ENCODE data around the gene ZNF888. TPM values are rescaled to one million over a fixed set of nuclear protein-coding genes. Genes with fewer than 3 reads are reported as not detected.

The ZNF888 gene
- total RNA-seq, 2 experiments from 2014 or later: 8.5 to 9.0 TPM

- H3K79me2 ChIP-seq (ENCODE audit: insufficient read depth, low read depth, low read length): no peaks in the 10 kb centered on the region
- no peak overlapping the region for H3K4me2 ChIP-seq (ENCODE audit: low read length)
- H3K4me3 ChIP-seq (ENCODE audit: low read depth, low read length, poor library complexity, severe bottlenecking): no peak overlapping the region
- H3K36me3 ChIP-seq (ENCODE audit: insufficient read depth, low read length): peaks cover 57% of the 10 kb centered on the region
- no peak for DNase-seq (ENCODE audit: low spot score)
- CTCF ChIA-PET (ENCODE audit: unreplicated experiment): no interaction called here
- H4K20me1 ChIP-seq (ENCODE audit: insufficient read depth, low read length): no peaks in the 10 kb centered on the region
- no peak for TF ChIP-seq CTCF (conservative IDR thresholded peaks at IDR 0.05; ENCODE audit: low read length)
- no peak for TF ChIP-seq EZH2phosphoT487 (IDR thresholded peaks at IDR 0.05; ENCODE audit: borderline replicate concordance, low read depth, low read length)
- POLR2A ChIA-PET: interaction anchor here (0.6 kb wide), 1 partner anchor 268 kb away, joined by 3 read pairs; no protein-coding TSS in a partner anchor
- no peaks in the 10 kb centered on the region for H3K4me1 ChIP-seq (ENCODE audit: insufficient read depth, low read length, poor library complexity, severe bottlenecking)
- H3K9me3 ChIP-seq (ENCODE audit: low read length): peaks cover 38% of the 10 kb centered on the region; the same call in 1 of the 2 replicates
- H3K27ac ChIP-seq (ENCODE audit: low read depth, low read length, poor library complexity, severe bottlenecking): no peak overlapping the region
- H3K9me2 ChIP-seq (ENCODE audit: insufficient read depth, low read length): no peaks in the 10 kb centered on the region
- intact Hi-C loops (cut with micrococcal nuclease; ENCODE audit: unreplicated experiment): no loop called here
- no peak overlapping the region for H2AFZ ChIP-seq (ENCODE audit: low read length)
- BruUV-seq (replicated peaks): no TSS peak
Observed at GRCh38 chr19:52949422-52949821, 26.2 kb upstream of the ZNF888 start.

GRCh38 chr19:52948025-52948770 lies 25.0 kb upstream of the ZNF888 start:
- intact Hi-C loops (cut with micrococcal nuclease; ENCODE audit: unreplicated experiment): no loop called here
- POLR2A ChIA-PET: no interaction called here

More at GRCh38 chr19:52948025-52948770, 25.0 kb upstream of the ZNF888 start:
- Histone ChIP-seq H2AFZ (ENCODE audit: low read length) (no peak overlapping the region), H3K9me2 (ENCODE audit: insufficient read depth, low read length) (no peaks in the 10 kb centered on the region), H4K20me1 (ENCODE audit: insufficient read depth, low read length) (no peaks in the 10 kb centered on the region), H3K4me1 (ENCODE audit: insufficient read depth, low read length, poor library complexity, severe bottlenecking) (peaks cover 1% of the 10 kb centered on the region), H3K9me3 (ENCODE audit: low read length) (peaks cover 38% of the 10 kb centered on the region; the same call in 1 of the 2 replicates), H3K4me2 (ENCODE audit: low read length) (no peak overlapping the region), H3K4me3 (ENCODE audit: low read depth, low read length, poor library complexity, severe bottlenecking) (no peak overlapping the region), H3K36me3 (ENCODE audit: insufficient read depth, low read length) (peaks cover 49% of the 10 kb centered on the region), H3K27ac (ENCODE audit: low read depth, low read length, poor library complexity, severe bottlenecking) (no peak overlapping the region), H3K79me2 (ENCODE audit: insufficient read depth, low read depth, low read length) (no peaks in the 10 kb centered on the region)
- CTCF ChIA-PET (ENCODE audit: unreplicated experiment): no interaction called here
- TF ChIP-seq CTCF (conservative IDR thresholded peaks at IDR 0.05; ENCODE audit: low read length) (no peak), EZH2phosphoT487 (IDR thresholded peaks at IDR 0.05; ENCODE audit: borderline replicate concordance, low read depth, low read length) (no peak)
- BruUV-seq (replicated peaks): no TSS peak
- DNase-seq (ENCODE audit: low spot score): no peak

Measured in OCI-LY7 (cell line).